ENCODE data around the gene ADGRD1.
"Not testable (repeated sequence)": the region's sequence is repeated elsewhere in the genome, so short reads cannot be mapped to it uniquely, and the experiment has no call there.

Gene ADGRD1

DNA sequence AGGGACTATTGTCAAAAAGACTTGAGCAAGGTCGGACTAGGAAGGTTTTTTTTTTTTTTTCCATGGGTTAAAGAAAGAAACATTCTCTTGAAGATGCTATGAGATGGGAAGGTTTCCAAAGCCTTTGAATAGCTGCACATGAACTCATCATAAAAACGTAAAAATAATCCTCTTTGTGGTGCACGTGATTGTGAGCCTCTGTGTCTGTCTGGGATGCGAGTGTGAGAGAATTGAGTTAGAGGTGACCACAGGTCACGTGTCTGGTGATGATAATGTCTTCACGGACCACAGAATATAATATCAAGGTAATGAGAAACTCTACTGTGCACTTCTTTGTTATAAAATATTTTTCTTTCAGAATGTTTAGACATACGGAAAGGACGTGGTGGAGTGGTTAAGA lies 24.3 kb upstream of the ADGRD1 start:
- no peak for TF ChIP-seq ZNF274 (IDR thresholded peaks at IDR 0.05; ENCODE audit: low read depth, low read length)
- H3K4me3 ChIP-seq (ENCODE audit: low read length) = no peak overlapping the region

GRCh38 chr12:130932061-130932930 lies 21.4 kb upstream of the ADGRD1 start:
- H3K4me3 ChIP-seq (ENCODE audit: low read length) = no peak overlapping the region
- no peak for TF ChIP-seq ZNF274 (IDR thresholded peaks at IDR 0.05; ENCODE audit: low read depth, low read length)

DNA sequence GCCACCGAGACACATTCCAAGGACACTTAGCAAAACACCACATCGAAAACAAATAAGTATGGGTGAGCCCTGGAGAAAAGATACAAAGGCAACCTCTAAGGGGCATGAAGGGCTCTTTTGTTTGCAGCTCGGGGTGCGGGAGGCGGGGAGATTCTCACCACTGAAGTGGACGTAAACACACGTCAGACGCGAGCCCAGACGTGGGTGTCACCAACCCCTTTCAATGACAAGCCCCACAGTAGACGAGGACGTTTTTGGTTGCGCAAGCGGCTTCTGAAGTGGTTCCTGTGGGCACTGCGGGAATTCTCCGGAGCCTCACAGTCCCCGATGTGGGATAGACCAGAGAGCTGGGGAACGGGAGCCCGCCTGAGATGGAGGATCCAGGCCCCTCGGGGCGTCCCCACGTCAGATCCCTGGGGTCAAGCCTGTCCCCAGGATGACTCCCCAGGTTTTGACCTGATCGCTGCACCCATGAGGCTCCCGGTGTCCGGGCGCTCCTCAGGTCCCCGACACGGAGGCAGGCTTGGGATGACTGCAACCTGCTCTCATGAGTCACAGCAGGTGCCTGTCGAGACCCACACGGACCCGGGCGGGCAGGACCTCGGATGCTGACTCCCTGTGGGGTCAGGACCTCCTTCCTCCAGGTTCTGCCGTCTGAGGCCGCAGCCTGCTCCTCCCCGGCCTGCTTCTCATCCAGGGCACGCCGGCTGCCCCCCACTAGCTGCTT lies 20.3 kb upstream of the ADGRD1 start:
- H3K4me3 ChIP-seq (ENCODE audit: low read length) = no peak overlapping the region
- TF ChIP-seq ZNF274 (IDR thresholded peaks at IDR 0.05; ENCODE audit: low read depth, low read length) = no peak

DNA sequence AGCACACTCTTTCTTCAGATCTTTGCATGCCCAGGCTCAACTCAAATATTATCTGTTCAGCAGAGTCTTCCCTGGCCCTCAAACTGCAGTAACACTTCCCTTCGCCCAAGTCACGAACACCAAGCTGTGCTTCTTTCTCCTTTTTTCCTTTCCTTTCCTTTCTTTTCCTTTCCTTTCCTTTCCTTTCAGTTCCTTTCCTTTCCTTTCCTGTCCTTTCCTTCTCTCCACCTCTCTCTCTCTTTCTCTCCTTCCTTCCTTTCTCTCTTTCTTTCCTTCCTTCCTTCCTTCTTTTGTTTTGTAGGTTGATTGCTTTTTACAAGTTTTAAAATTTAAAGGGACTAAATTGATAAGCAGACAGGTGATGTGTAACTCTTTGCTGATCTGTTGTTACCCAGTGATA lies 19.0 kb upstream of the ADGRD1 start:
- TF ChIP-seq ZNF274 (IDR thresholded peaks at IDR 0.05; ENCODE audit: low read depth, low read length) = no peak
- H3K4me3 ChIP-seq (ENCODE audit: low read length) = no peak overlapping the region

- H3K4me3 ChIP-seq (ENCODE audit: low read length) = no peak overlapping the region
- no peak for TF ChIP-seq ZNF274 (IDR thresholded peaks at IDR 0.05; ENCODE audit: low read depth, low read length)
Measured at GRCh38 chr12:130936561-130936960, 17.1 kb upstream of the ADGRD1 start.

GRCh38 chr12:130937063-130937462 lies 16.6 kb upstream of the ADGRD1 start:
- TF ChIP-seq ZNF274 (IDR thresholded peaks at IDR 0.05; ENCODE audit: low read depth, low read length) = no peak
- no peak overlapping the region for H3K4me3 ChIP-seq (ENCODE audit: low read length)

- not testable (repeated sequence) for H3K4me3 ChIP-seq (ENCODE audit: low read length)
Measured at GRCh38 chr12:130937546-130937945, 16.2 kb upstream of the ADGRD1 start.

DNA sequence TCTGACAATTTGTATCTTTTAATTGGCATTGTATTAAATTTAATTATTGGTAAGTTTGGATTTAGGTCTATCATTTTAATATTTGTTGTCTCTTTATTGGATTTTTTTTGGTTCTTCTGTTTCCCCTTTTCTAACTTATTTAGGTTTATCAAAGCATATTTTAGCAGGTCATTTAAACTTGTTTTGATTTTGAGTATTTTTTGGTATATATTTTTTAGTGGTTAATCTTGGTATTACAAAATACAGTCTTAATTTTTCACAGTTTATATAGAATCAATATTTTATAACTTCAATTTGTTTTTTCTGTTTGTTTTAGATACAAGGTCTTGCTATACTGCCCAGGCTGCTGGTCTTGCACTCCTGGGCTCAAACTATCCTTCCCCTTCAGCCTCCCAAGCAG lies 15.5 kb upstream of the ADGRD1 start:
- H3K4me3 ChIP-seq (ENCODE audit: low read length) = no peak overlapping the region
- TF ChIP-seq ZNF274 (IDR thresholded peaks at IDR 0.05; ENCODE audit: low read depth, low read length) = no peak

- no peak overlapping the region for H3K4me3 ChIP-seq (ENCODE audit: low read length)
- no peak for TF ChIP-seq ZNF274 (IDR thresholded peaks at IDR 0.05; ENCODE audit: low read depth, low read length)
Measured at GRCh38 chr12:130944878-130945277, 8.8 kb upstream of the ADGRD1 start.

- TF ChIP-seq ZNF274 (IDR thresholded peaks at IDR 0.05; ENCODE audit: low read depth, low read length) = no peak
- H3K4me3 ChIP-seq (ENCODE audit: low read length) = no peak overlapping the region
Measured at GRCh38 chr12:130945786-130946492, 7.8 kb upstream of the ADGRD1 start.

DNA sequence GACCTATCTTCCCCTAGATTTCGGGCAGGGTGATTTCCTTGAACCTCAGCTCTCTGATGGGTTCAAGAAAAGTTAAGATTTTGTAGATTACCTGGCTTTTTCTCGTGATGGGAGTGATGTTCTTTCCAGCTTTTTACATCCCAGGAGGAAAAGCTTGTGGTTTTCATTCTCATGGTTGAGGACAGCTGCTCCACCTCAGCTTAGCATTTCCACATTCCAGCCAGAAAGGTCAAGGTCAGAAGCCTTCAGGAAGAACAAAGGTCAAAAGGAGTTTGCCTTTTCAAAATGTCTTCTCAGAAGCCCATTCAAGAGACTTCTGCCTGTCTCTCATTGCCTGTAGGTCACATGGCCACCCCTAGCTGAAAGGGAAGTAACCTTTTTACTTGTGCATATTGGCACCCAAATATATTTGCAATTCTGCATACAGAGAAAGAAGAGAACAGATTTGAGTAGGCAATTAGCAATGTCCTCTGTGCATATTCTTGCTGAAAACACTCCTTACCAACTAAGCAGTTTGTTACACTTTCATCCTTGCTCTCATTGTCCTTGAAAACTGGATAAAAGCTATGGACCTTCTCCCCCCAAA lies 6.6 kb upstream of the ADGRD1 start:
- H3K4me3 ChIP-seq (ENCODE audit: low read length) = no peak overlapping the region
- no peak for TF ChIP-seq ZNF274 (IDR thresholded peaks at IDR 0.05; ENCODE audit: low read depth, low read length)

DNA sequence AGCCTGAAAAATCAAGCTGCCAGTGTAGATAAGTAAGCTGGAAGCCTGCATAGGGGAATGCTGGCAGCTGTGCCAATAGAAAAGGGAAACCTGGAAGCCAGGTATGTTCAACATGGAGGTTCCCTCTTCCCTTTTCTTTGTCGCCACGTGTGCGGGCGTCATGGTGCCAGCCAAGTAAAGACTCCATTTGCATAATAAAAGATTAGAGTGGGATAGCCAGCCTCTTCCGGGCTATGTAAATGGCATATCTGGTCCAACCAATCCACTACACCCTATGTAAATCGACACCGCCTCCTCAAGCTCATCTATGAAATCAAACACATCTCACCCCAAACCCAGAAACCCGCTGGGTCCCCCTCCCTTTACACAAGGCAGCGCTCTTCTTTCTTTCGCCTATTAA lies 5.6 kb upstream of the ADGRD1 start:
- H3K4me3 ChIP-seq (ENCODE audit: low read length) = no peak overlapping the region
- TF ChIP-seq ZNF274 (IDR thresholded peaks at IDR 0.05; ENCODE audit: low read depth, low read length) = no peak

GRCh38 chr12:130948751-130949150 lies 5.0 kb upstream of the ADGRD1 start:
- H3K4me3 ChIP-seq (ENCODE audit: low read length) = no peak overlapping the region
- no peak for TF ChIP-seq ZNF274 (IDR thresholded peaks at IDR 0.05; ENCODE audit: low read depth, low read length)

DNA sequence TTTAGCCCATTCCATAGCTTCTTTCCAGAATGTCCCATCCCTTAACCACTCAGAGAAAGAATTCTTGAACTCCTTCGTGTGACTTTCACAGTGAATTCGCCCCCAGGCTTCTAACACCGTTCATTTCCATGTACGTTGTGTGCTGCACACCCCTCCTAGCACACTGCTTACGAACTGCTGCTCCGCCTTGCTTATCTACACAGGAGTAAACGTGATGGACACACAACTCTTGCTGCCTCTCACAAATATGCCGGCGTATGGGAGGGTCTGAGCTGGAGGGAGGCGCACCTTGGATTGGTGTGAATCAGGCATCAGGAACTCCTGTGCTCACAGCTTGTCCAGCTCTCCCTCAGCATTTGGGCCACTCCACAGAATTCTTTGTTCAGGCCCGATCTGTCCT lies 3.9 kb upstream of the ADGRD1 start:
- H3K4me3 ChIP-seq (ENCODE audit: low read length) = no peak overlapping the region

More for the DNA sequence above, 3.9 kb upstream of the ADGRD1 start:
- no peak for TF ChIP-seq ZNF274 (IDR thresholded peaks at IDR 0.05; ENCODE audit: low read depth, low read length)
